ENCODE data around the gene DPYSL4.

The DPYSL4 gene

GRCh38 chr10:132151951-132152505 lies 34.7 kb upstream of the DPYSL4 start:
- no peaks in the 10 kb centered on the region for H3K9me3 ChIP-seq
- no peaks in the 10 kb centered on the region for H3K4me1 ChIP-seq
- H3K36me3 ChIP-seq, result peaks cover 0 to 13% (median 0%) of the 10 kb centered on the region in 3 donors
- no peaks in the 10 kb centered on the region for H3K27me3 ChIP-seq
- TF ChIP-seq, protein P1, sequence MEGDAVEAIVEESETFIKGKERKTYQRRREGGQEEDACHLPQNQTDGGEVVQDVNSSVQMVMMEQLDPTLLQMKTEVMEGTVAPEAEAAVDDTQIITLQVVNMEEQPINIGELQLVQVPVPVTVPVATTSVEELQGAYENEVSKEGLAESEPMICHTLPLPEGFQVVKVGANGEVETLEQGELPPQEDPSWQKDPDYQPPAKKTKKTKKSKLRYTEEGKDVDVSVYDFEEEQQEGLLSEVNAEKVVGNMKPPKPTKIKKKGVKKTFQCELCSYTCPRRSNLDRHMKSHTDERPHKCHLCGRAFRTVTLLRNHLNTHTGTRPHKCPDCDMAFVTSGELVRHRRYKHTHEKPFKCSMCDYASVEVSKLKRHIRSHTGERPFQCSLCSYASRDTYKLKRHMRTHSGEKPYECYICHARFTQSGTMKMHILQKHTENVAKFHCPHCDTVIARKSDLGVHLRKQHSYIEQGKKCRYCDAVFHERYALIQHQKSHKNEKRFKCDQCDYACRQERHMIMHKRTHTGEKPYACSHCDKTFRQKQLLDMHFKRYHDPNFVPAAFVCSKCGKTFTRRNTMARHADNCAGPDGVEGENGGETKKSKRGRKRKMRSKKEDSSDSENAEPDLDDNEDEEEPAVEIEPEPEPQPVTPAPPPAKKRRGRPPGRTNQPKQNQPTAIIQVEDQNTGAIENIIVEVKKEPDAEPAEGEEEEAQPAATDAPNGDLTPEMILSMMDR (IDR thresholded peaks at IDR 0.05), result no peak
- intact Hi-C loops (cut with DNase I; ENCODE audit: low total_unique reads), result no loop called here
- no peak overlapping the region for H3K27ac ChIP-seq
- DNase-seq, result peak in 1 of 2 donors; percentile 49
- H3K4me3 ChIP-seq, result no peak overlapping the region

DNA sequence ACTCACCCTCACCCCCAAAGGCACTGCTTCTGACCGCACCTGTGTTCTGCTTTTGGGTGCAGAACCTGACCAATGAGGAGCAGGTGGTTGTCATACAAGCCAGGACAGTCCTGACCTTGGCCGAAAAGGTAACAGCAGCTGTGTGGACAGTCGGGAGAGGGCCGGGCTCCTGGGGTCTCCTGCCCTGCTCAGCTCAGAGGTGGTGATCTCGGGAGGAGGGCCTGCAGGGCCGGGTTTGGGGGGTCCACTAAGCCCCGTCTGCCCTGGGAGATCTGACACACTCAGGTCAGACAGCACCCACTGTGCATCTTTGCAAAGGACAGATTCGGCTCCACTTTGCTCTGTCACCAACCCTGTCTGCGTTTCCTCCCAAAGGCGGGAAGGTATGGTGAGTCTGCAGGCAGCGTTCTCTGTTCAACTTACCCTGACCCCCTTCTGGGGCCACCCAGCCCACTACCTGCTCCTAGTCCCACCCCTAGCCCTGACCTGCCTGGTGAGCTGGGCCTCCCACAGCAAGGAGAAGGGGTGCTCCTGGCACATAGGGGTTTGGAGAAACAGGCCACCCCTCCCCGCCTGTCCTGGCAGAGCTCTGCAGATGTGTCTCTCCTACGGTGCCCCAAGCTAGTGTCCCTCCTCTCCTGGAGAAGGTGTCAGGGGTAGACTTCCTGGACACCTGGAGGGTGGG lies 33.7 kb upstream of the DPYSL4 start:
- Histone ChIP-seq H3K4me1 (no peaks in the 10 kb centered on the region), H3K27me3 (no peaks in the 10 kb centered on the region), H3K27ac (no peak overlapping the region), H3K36me3 (peaks cover 0 to 13% (median 0%) of the 10 kb centered on the region in 3 donors), H3K9me3 (no peaks in the 10 kb centered on the region), H3K4me3 (no peak overlapping the region)
- no peak for DNase-seq
- TF ChIP-seq, protein P1 (IDR thresholded peaks at IDR 0.05), result no peak
- intact Hi-C loops (cut with DNase I; ENCODE audit: low total_unique reads), result no loop called here

DNA sequence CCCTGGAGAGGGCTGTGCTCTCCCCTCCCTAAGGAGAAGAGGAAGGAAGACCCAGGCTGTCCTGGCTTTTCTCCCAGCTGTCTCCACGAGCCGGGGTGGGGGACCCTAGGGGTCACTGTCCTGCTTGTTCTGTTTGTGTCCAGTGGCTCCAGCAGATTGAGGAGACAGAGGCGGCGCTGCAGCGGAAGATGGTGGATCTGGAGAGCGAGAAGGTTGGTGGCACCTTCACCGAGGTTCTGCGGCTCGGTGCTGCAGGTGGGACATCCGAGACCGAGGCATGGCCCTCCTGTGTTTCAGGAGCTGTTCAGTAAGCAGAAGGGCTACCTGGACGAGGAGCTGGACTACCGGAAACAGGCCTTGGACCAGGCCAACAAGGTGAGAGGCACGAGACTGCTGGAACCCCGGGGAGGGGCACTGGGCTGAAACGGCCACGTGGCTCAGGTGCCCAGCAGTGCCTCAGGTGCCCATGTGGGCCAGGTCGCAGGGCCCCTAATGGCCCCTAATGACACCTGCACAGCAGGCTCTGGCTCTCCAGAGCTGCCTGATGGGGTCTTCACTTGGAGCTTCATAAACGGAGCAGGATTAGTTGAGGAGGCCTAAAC lies 33.0 kb upstream of the DPYSL4 start:
- Histone ChIP-seq H3K27ac (no peak overlapping the region), H3K4me3 (no peak overlapping the region), H3K27me3 (no peaks in the 10 kb centered on the region), H3K4me1 (no peaks in the 10 kb centered on the region), H3K9me3 (no peaks in the 10 kb centered on the region), H3K36me3 (peaks cover 0 to 13% (median 0%) of the 10 kb centered on the region in 3 donors)
- TF ChIP-seq, protein P1 (IDR thresholded peaks at IDR 0.05), result no peak
- no peak for DNase-seq
- intact Hi-C loops (cut with DNase I; ENCODE audit: low total_unique reads), result no loop called here

DNA sequence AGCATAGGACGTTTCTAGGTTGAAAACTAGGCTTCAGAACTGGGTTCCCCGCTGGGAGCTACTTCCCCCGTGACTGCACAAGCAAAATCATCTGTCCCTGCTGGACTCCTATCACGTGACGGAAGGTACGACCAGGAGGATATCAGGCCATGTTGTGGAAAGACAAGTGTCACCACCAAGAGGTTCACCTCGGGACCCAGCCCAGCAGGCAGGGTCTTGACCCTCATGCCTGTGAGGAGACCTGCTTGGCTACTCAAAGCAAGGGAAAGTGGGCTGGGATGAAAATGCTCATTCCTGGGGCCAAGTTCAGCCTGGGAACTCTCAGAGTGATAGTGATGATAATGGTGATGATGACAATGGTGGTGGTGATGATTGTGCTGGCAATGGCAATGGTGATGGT lies 32.3 kb upstream of the DPYSL4 start:
- H3K4me1 ChIP-seq, result no peaks in the 10 kb centered on the region
- TF ChIP-seq, protein P1 (IDR thresholded peaks at IDR 0.05), result no peak
- H3K4me3 ChIP-seq, result no peak overlapping the region
- intact Hi-C loops (cut with DNase I; ENCODE audit: low total_unique reads), result no loop called here
- no peaks in the 10 kb centered on the region for H3K27me3 ChIP-seq
- no peak for DNase-seq
- H3K9me3 ChIP-seq, result no peaks in the 10 kb centered on the region
- peaks cover 0 to 13% (median 0%) of the 10 kb centered on the region in 3 donors for H3K36me3 ChIP-seq
- H3K27ac ChIP-seq, result no peak overlapping the region

- Histone ChIP-seq H3K9me3 (no peaks in the 10 kb centered on the region), H3K36me3 (peaks cover 0 to 12% (median 0%) of the 10 kb centered on the region in 3 donors), H3K27ac (no peak overlapping the region), H3K27me3 (no peaks in the 10 kb centered on the region), H3K4me1 (no peaks in the 10 kb centered on the region), H3K4me3 (no peak overlapping the region)
- intact Hi-C loops (cut with DNase I; ENCODE audit: low total_unique reads), result no loop called here
- DNase-seq, result no peak
- TF ChIP-seq, protein P1 (IDR thresholded peaks at IDR 0.05), result no peak
Measured at GRCh38 chr10:132154931-132155330, 31.8 kb upstream of the DPYSL4 start.
